Measurements from ENCODE around the gene PPP3CA. TPM values are rescaled to one million over a fixed set of nuclear protein-coding genes. Genes with fewer than 3 reads are reported as not detected.

The PPP3CA gene
- total and polyA plus RNA-seq, 2 experiments from 2014 or later, result 27.0 to 45.2 TPM

GRCh38 chr4:101299899-101300540, 47.3 kb downstream of the PPP3CA start:
- H3K4me3 ChIP-seq, result no peak overlapping the region
- Mint-ChIP-seq H3K27ac (no peak overlapping the region), H3K27me3 (ENCODE audit: insufficient read depth, low read depth, poor library complexity) (no peaks in the 10 kb centered on the region), H3K36me3 (ENCODE audit: low read depth) (no peaks in the 10 kb centered on the region), H3K4me1 (peaks cover 11% of the 10 kb centered on the region), H3K4me3 (no peak overlapping the region), H3K9me3 (no peaks in the 10 kb centered on the region)
- ATAC-seq (no peak), DNase-seq (ENCODE audit: low spot score) (no peak)
- H3K4me2 ChIP-seq, result no peak overlapping the region
- no peak overlapping the region for H2AFZ ChIP-seq
- no peak overlapping the region for H3K27ac ChIP-seq (ENCODE audit: low read depth)
- H3K27me3 ChIP-seq (ENCODE audit: insufficient read depth), result no peaks in the 10 kb centered on the region
- H4K20me1 ChIP-seq (replicated peaks; ENCODE audit: insufficient read depth), result no peaks in the 10 kb centered on the region; the same call in 1 of the 2 replicates
- no peaks in the 10 kb centered on the region for H3K36me3 ChIP-seq (ENCODE audit: insufficient read depth)
- H3K9me2 ChIP-seq (ENCODE audit: insufficient read depth), result no peaks in the 10 kb centered on the region
- H3K4me1 ChIP-seq (ENCODE audit: insufficient read depth), result peaks cover 11% of the 10 kb centered on the region
- H3K79me2 ChIP-seq (replicated peaks; ENCODE audit: insufficient read depth), result peaks cover 24% of the 10 kb centered on the region; the same call in 1 of the 2 replicates
- no peaks in the 10 kb centered on the region for H3F3A ChIP-seq (replicated peaks; ENCODE audit: low read depth)
- TF ChIP-seq JUNB (IDR thresholded peaks at IDR 0.05; ENCODE audit: unreplicated experiment), result no peak
- no peak for TF ChIP-seq ZNF462 (CRISPR knock-in tag; IDR thresholded peaks at IDR 0.05)
- TF ChIP-seq ZNF331 (CRISPR knock-in tag; IDR thresholded peaks at IDR 0.05; ENCODE audit: low read depth), result no peak
- no peak for TF ChIP-seq ETS1 (IDR thresholded peaks at IDR 0.05)
